Measurements from ENCODE around the gene SAMD13. TPM values are rescaled to one million over a fixed set of nuclear protein-coding genes. Genes with fewer than 3 reads are reported as not detected.
A peak's percentile ranks its signal among the peaks of the same experiment; 100 is the strongest.

SAMD13 gene
- total and polyA plus RNA-seq, 2 of the 4 experiments (the other 2 are of a cell fraction), result 0.27 to 0.36 TPM

- Histone ChIP-seq H2BK120ac (ENCODE audit: low read depth, low read length) (peak overlapping the region; percentile 37; the same call in 1 of the 2 replicates), H4K91ac (ENCODE audit: insufficient read depth, low read depth, low read length) (peak overlapping the region; percentile 43; the same call in 1 of the 2 replicates), H2AK5ac (ENCODE audit: low read depth, low read length) (peak overlapping the region; percentile 50), H2BK5ac (ENCODE audit: low read depth, low read length, poor library complexity, severe bottlenecking) (peak overlapping the region; percentile 85), H3K4me3 (ENCODE audit: insufficient read depth, low read depth, low read length) (no peak overlapping the region), H3K36me3 (ENCODE audit: control insufficient read depth, insufficient read depth, low read length) (no peaks in the 10 kb centered on the region), H3K4me1 (ENCODE audit: control insufficient read depth, insufficient read depth, low read length) (peaks cover 17% of the 10 kb centered on the region), H4K8ac (ENCODE audit: low read depth in 2 of 2, low read length in 2 of 2) (peak overlapping the region in 1 of 2 experiments; percentile 34; a peak in 1 of 4 replicates), H2BK20ac (ENCODE audit: low read depth, low read length) (peak overlapping the region; percentile 71; the same call in 1 of the 2 replicates), H3K4ac (ENCODE audit: low read depth, low read length) (peak overlapping the region; percentile 54; the same call in 1 of the 2 replicates), H2BK15ac (ENCODE audit: low read depth, low read length) (peak overlapping the region; percentile 39; the same call in 1 of the 3 replicates), H2AK9ac (replicated peaks; ENCODE audit: low read depth, low read length, poor library complexity) (no peak overlapping the region), H3K9me3 (ENCODE audit: control insufficient read depth, insufficient read depth, low read length) (peaks cover 3% of the 10 kb centered on the region; the same call in 1 of the 2 replicates), H3K14ac (replicated peaks; ENCODE audit: low read depth, low read length) (peak overlapping the region; percentile 38), H2AFZ (replicated peaks; ENCODE audit: low read length, poor library complexity) (no peak overlapping the region), H3K4me2 (ENCODE audit: low read depth, low read length) (no peak overlapping the region), H4K20me1 (ENCODE audit: insufficient read depth, low read length) (no peaks in the 10 kb centered on the region), H3K79me1 (ENCODE audit: low read depth in 1 of 2, low read length in 2 of 2) (peaks cover 0 to 14% of the 10 kb centered on the region in 2 experiments; a peak in 2 of 4 replicates), H4K5ac (ENCODE audit: low read depth, low read length) (peak overlapping the region; percentile 3; the same call in 1 of the 2 replicates), H3K9ac (ENCODE audit: low read depth, low read length) (no peak overlapping the region), H3K9me1 (ENCODE audit: insufficient read depth, low read length) (peaks cover 4% of the 10 kb centered on the region), H3K18ac (ENCODE audit: low read depth, low read length) (no peak overlapping the region; the same call in 1 of the 2 replicates), H3K27me3 (ENCODE audit: control insufficient read depth, insufficient read depth, low read length) (no peaks in the 10 kb centered on the region), H3K56ac (ENCODE audit: extremely low read depth, insufficient read depth, low read length) (no peak overlapping the region), H3K23ac (ENCODE audit: low read depth, low read length) (peak overlapping the region; percentile 90; the same call in 1 of the 2 replicates), H3K27ac (ENCODE audit: insufficient read depth, low read length) (no peak overlapping the region)
- ChIA-PET POLR2A (ENCODE audit: unreplicated experiment) (no interaction called here), CTCF (no interaction called here)
- no CpG with 5 or more reads among the region's 1 CpG for WGBS, 2 experiments (ENCODE audit: extremely low coverage in 2 of 2, insufficient read length in 1 of 2)
- no peak for TF ChIP-seq BHLHE40 (IDR thresholded peaks at IDR 0.05; ENCODE audit: low read depth, low read length)
- TF ChIP-seq CEBPB (IDR thresholded peaks at IDR 0.05; ENCODE audit: low read depth, low read length), result no peak
- no peak for TF ChIP-seq USF2 (IDR thresholded peaks at IDR 0.05; ENCODE audit: low read depth, low read length)
- TF ChIP-seq NFE2L2 (IDR thresholded peaks at IDR 0.05; ENCODE audit: low read depth, low read length), result no peak
- no peak for TF ChIP-seq ELK1 (IDR thresholded peaks at IDR 0.05; ENCODE audit: borderline replicate concordance, low read depth, low read length)
- no peak for TF ChIP-seq MXI1 (IDR thresholded peaks at IDR 0.05; ENCODE audit: borderline replicate concordance, low read depth, low read length)
- no peak for TF ChIP-seq FOS (IDR thresholded peaks at IDR 0.05; ENCODE audit: low read depth, low read length)
- no peak for TF ChIP-seq SMC3 (IDR thresholded peaks at IDR 0.05; ENCODE audit: low read depth, low read length)
- no peak for TF ChIP-seq CTCF (conservative IDR thresholded peaks at IDR 0.05; ENCODE audit: low read depth, low read length)
- no peak for TF ChIP-seq MAZ (IDR thresholded peaks at IDR 0.05; ENCODE audit: borderline replicate concordance, low read depth, low read length)
- no peak for TF ChIP-seq POLR2A (IDR thresholded peaks at IDR 0.05; ENCODE audit: low read depth, low read length)
- TF ChIP-seq CHD1 (IDR thresholded peaks at IDR 0.05; ENCODE audit: low read depth, low read length), result no peak
- no peak for TF ChIP-seq MAFK (IDR thresholded peaks at IDR 0.05; ENCODE audit: low read depth, low read length)
- TF ChIP-seq RCOR1 (IDR thresholded peaks at IDR 0.05; ENCODE audit: insufficient replicate concordance, low read length), result no peak
- BruUV-seq (replicated peaks), result no TSS peak
- no peak for ATAC-seq (ENCODE audit: low read depth)
- DNase-seq, result no peak
- in situ Hi-C loops (cut with MboI; ENCODE audit: low sequenced_read_pairs), result no loop called here
- dilution Hi-C loops (cut with HindIII; ENCODE audit: low sequenced_read_pairs, unreplicated experiment), result no loop called here
- intact Hi-C loops (cut with micrococcal nuclease), result loop anchor here (2.0 to 10.0 kb wide), 4 partner anchors 77 to 454 kb away; no protein-coding TSS in a partner anchor
Measured at GRCh38 chr1:84300501-84300900, 1.0 kb upstream of the SAMD13 start.
